Measurements from ENCODE around the gene CHD2. TPM values are rescaled to one million over a fixed set of nuclear protein-coding genes. Genes with fewer than 3 reads are reported as not detected.
"Not testable (repeated sequence)": the region's sequence is repeated elsewhere in the genome, so short reads cannot be mapped to it uniquely, and the experiment has no call there.

CHD2 gene
- total RNA-seq = 10 to 100 TPM; 92.8 to 95.7 TPM

DNA sequence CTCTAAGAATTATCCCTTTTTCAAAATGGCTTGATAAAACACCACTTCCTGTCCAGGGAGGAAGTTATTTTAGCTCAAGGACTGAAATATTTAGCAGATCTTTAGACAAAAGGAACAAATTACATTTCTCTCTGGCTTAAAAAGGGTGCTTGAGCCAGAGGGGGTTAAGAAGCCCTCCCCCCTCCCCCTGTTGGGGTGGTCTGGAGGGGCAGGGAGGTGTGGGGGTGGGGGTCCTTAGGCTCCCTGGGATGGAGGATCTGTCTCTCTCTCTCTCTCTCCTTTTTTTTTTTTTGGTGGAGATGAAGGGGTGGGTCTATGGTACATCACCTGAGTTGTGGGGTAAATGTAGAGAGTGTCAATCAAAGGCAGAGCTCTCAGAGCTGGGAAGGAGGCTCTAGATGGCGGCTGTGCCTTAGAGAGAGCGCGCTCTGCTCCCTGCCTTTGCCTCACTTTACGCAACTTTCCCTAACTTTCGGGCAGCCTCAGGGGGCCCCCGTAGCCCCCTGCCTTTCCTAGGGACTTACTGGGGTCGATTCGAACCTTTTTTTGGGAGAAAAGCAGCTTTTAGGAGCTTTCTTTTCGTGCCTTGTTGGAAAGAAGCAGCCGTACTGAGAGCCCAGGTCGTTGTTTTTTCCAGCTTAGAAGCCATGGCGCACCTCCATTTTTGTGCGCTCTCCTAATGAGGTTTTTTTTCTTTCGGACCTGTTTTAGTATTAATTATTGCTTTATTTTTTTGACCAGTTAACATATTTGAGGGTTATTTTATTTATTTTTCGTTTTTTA, at the start of gene CHD2:
CHD2 (plus strand) TSS at position 377 of the 783 bp plus-strand sequence. CDS start 914 bp downstream, outside the sequence.
- Mint-ChIP-seq H3K4me1 (peaks cover 53% of the 10 kb centered on the region), H3K4me3 (peak within 1 kb of the TSS; percentile 97), H3K9me3 (peaks cover 15% of the 10 kb centered on the region), H3K27me3 (peaks cover 7% of the 10 kb centered on the region), H3K27ac (peak within 1 kb of the TSS; percentile 100), H3K36me3 (peaks cover 75% of the 10 kb centered on the region)
- DNase-seq = peak; percentile 71

DNA sequence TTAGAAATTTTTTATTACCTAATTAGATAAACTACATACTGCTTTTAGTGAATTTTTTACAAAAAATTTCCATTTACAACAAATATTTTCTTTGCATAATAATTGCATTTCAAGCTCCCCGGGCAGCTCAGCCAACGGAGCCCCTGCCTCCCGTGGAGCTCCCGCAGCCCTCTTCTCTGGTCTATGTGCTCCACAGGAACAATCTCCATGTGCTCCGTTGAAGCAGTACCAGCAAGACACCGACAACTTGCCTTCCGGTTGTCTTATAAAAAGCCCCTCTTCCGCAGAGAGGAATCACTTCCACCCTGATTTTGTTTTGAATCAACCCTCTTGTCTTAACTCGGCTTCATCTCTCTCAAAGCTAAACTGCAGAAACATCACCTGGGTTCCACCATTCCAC, 46.9 kb upstream of the CHD2 start:
- Mint-ChIP-seq H3K27me3 (no peaks in the 10 kb centered on the region), H3K4me3 (no peak overlapping the region), H3K27ac (no peak overlapping the region), H3K9me3 (peaks cover 5% of the 10 kb centered on the region), H3K4me1 (peaks cover 27% of the 10 kb centered on the region), H3K36me3 (no peaks in the 10 kb centered on the region)
- no peak for DNase-seq

- Mint-ChIP-seq H3K9me3 (peaks cover 8% of the 10 kb centered on the region), H3K4me3 (no peak overlapping the region), H3K36me3 (no peaks in the 10 kb centered on the region), H3K27me3 (no peaks in the 10 kb centered on the region), H3K4me1 (peaks cover 4% of the 10 kb centered on the region), H3K27ac (no peak overlapping the region)
- DNase-seq = no peak
These were observed 38.4 kb upstream of the CHD2 start for GRCh38 chr15:92861742-92862141.

DNA sequence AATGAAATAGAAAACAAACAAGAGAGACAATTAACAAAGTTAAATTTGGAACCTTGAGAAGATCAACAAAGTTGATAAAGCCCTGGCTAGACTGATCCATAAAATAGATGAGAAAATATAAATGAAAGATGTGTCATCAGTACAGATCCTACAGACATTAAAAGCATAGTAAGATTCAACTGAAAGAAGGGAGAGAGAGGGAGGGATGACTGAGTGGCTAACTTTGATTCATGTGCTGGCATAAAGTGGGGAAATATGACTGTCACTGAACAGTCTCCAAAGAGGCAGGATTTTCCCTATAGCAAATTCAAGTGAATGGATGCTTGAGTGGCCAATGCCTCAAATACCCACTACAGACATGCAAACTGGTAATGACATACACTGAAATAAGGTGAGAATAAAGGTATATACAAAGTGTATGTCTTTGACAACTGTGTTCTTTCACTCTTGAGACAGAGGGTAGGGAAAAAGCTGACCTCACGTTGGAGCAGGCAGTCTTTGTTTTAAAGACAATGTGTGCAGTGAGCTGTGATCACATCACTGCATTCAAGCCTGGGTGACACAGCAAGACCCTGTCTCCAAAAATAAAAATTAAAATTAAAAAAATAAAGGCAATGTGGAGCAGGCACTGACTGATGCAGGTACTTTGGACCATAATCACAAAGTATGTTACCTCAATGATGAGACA, 35.9 kb upstream of the CHD2 start:
- H3K27ac Mint-ChIP-seq = no peak overlapping the region
- no peaks in the 10 kb centered on the region for H3K27me3 Mint-ChIP-seq
- DNase-seq = no peak

GRCh38 chr15:92869263-92869940, 30.7 kb upstream of the CHD2 start:
- H3K9me3 Mint-ChIP-seq = peaks cover 3% of the 10 kb centered on the region
- H3K27ac Mint-ChIP-seq = no peak overlapping the region
- H3K4me3 Mint-ChIP-seq = no peak overlapping the region
- H3K27me3 Mint-ChIP-seq = no peaks in the 10 kb centered on the region
- peaks cover 2% of the 10 kb centered on the region for H3K4me1 Mint-ChIP-seq
- H3K36me3 Mint-ChIP-seq = no peaks in the 10 kb centered on the region
- DNase-seq = no peak

More for the DNA sequence above, 35.9 kb upstream of the CHD2 start:
- peaks cover under 1% of the 10 kb centered on the region for H3K4me1 Mint-ChIP-seq
- H3K4me3 Mint-ChIP-seq = no peak overlapping the region
- H3K9me3 Mint-ChIP-seq = peaks cover 8% of the 10 kb centered on the region
- no peaks in the 10 kb centered on the region for H3K36me3 Mint-ChIP-seq

GRCh38 chr15:92870010-92870591, 30.0 kb upstream of the CHD2 start:
- Mint-ChIP-seq H3K27ac (no peak overlapping the region), H3K36me3 (no peaks in the 10 kb centered on the region), H3K4me1 (peaks cover 2% of the 10 kb centered on the region), H3K4me3 (no peak overlapping the region), H3K9me3 (no peaks in the 10 kb centered on the region), H3K27me3 (no peaks in the 10 kb centered on the region)
- no peak for DNase-seq

DNA sequence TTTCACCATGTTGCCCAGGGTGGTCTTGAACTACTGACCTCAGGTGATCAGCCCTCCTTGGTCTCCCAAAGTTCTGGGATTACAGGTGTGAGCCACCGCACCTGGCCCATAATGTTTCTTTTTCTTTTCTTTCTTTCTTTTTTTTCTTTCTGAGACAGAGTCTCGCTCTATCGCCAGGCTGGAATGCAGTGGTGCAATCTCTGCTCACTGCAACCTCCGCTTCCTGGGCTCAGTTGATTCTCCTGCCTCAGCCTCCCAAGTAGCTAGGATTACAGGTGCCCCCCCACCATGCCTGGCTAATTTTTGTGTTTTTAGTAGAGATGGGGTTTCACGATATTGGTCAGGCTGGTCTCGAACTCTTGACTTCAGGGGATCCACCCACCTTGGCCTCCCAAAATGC, 27.2 kb upstream of the CHD2 start:
- not testable (repeated sequence) for DNase-seq, H3K27ac Mint-ChIP-seq, H3K27me3 Mint-ChIP-seq, H3K4me1 Mint-ChIP-seq, H3K4me3 Mint-ChIP-seq, H3K9me3 Mint-ChIP-seq, H3K36me3 Mint-ChIP-seq

- Mint-ChIP-seq H3K4me3 (no peak overlapping the region), H3K27ac (no peak overlapping the region), H3K4me1 (peaks cover 44% of the 10 kb centered on the region), H3K9me3 (no peaks in the 10 kb centered on the region), H3K27me3 (peaks cover under 1% of the 10 kb centered on the region), H3K36me3 (no peaks in the 10 kb centered on the region)
- DNase-seq = no peak
These were observed 23.1 kb upstream of the CHD2 start for GRCh38 chr15:92877000-92877399.

GRCh38 chr15:92877416-92877815, 22.7 kb upstream of the CHD2 start:
- no peak for DNase-seq
- Mint-ChIP-seq H3K4me3 (no peak overlapping the region), H3K27ac (no peak overlapping the region), H3K9me3 (no peaks in the 10 kb centered on the region), H3K27me3 (peaks cover 5% of the 10 kb centered on the region), H3K36me3 (peaks cover 2% of the 10 kb centered on the region), H3K4me1 (peaks cover 47% of the 10 kb centered on the region)

- DNase-seq = no peak
- Mint-ChIP-seq H3K9me3 (no peaks in the 10 kb centered on the region), H3K36me3 (peaks cover 5% of the 10 kb centered on the region), H3K4me3 (no peak overlapping the region), H3K4me1 (peaks cover 47% of the 10 kb centered on the region), H3K27me3 (peaks cover 5% of the 10 kb centered on the region), H3K27ac (no peak overlapping the region)
These were observed 21.5 kb upstream of the CHD2 start for GRCh38 chr15:92878593-92879053.

- H3K27me3 Mint-ChIP-seq = peaks cover 5% of the 10 kb centered on the region
- H3K4me3 Mint-ChIP-seq = peak overlapping the region; percentile 48
- H3K4me1 Mint-ChIP-seq = peaks cover 54% of the 10 kb centered on the region
- H3K9me3 Mint-ChIP-seq = no peaks in the 10 kb centered on the region
- H3K36me3 Mint-ChIP-seq = peaks cover 20% of the 10 kb centered on the region
- DNase-seq = no peak
- peak overlapping the region; percentile 99 for H3K27ac Mint-ChIP-seq
These were observed 20.0 kb upstream of the CHD2 start for GRCh38 chr15:92879949-92880725.

DNA sequence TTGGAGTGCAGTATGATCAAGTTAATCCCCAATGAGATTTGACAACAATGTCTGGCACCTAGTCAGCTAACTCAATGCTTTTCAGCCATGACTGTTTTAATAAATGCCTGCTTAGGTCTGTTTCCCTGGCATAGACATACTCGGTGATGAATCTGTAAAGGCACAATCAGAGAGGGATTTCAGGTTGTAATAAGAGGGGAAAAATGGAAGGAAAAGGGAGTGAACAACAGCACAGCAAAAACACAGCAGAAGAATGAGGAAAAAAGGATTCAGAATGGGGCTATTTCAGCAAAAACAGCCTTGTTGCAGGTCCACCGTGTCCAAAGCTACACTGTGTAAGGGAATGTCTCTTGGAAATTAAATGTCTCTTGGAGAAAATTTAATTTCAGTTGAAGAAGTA, 19.3 kb upstream of the CHD2 start:
- peak overlapping the region; percentile 99 for H3K27ac Mint-ChIP-seq
- H3K4me1 Mint-ChIP-seq = peaks cover 58% of the 10 kb centered on the region
- peak overlapping the region; percentile 87 for H3K4me3 Mint-ChIP-seq
- peaks cover 5% of the 10 kb centered on the region for H3K27me3 Mint-ChIP-seq
- no peak for DNase-seq
- peaks cover 22% of the 10 kb centered on the region for H3K36me3 Mint-ChIP-seq
- H3K9me3 Mint-ChIP-seq = no peaks in the 10 kb centered on the region

- Mint-ChIP-seq H3K4me3 (peak overlapping the region; percentile 87), H3K4me1 (peaks cover 62% of the 10 kb centered on the region), H3K27ac (peak overlapping the region; percentile 99), H3K27me3 (peaks cover 5% of the 10 kb centered on the region), H3K36me3 (peaks cover 26% of the 10 kb centered on the region), H3K9me3 (no peaks in the 10 kb centered on the region)
- DNase-seq = no peak
These were observed 18.8 kb upstream of the CHD2 start for GRCh38 chr15:92881211-92881754.
